Glomerular endothelial cell (primary cell): ENCODE data around the gene OGFR. TPM values are rescaled to one million over a fixed set of nuclear protein-coding genes. Genes with fewer than 3 reads are reported as not detected.
"Not testable (repeated sequence)": the region's sequence is repeated elsewhere in the genome, so short reads cannot be mapped to it uniquely, and the experiment has no call there.

Source experiments
- DNase-seq: peaks from one replicate; pipeline ENCODE4 v3.0.0-alpha.2; 2011; ENCODE audit warnings: low read depth, low spot score; ENCODE audit errors: extremely low read depth
- total RNA-seq: library from RNA; depleted of rRNA; stranded (reverse); fragments of >200 nt; gene quantifications from 2 replicates; pipeline ENCODE4 v1.2.3, GENCODE V29; 2015

The OGFR gene
- total RNA-seq, 1 donor from 2014 or later = 79.7 TPM

- no peak for DNase-seq
Observed at GRCh38 chr20:62834967-62835730, 30.5 kb downstream of the OGFR start.

GRCh38 chr20:62835931-62836861 lies 31.6 kb downstream of the OGFR start:
- no peak for DNase-seq

- no peak for DNase-seq
Observed at GRCh38 chr20:62836967-62837490, 32.4 kb downstream of the OGFR start.

GRCh38 chr20:62837790-62838127 lies 33.1 kb downstream of the OGFR start:
- no peak for DNase-seq

GRCh38 chr20:62838128-62838891 lies 33.7 kb downstream of the OGFR start:
- DNase-seq = no peak

GRCh38 chr20:62839261-62839660 lies 34.6 kb downstream of the OGFR start:
- DNase-seq = no peak

GRCh38 chr20:62839816-62840215 lies 35.2 kb downstream of the OGFR start:
- DNase-seq = no peak

GRCh38 chr20:62840244-62841197 lies 35.9 kb downstream of the OGFR start:
- DNase-seq = no peak

- no peak for DNase-seq
Observed at GRCh38 chr20:62841705-62842212, 37.1 kb downstream of the OGFR start.

GRCh38 chr20:62843656-62844055 lies 39.0 kb downstream of the OGFR start:
- DNase-seq = no peak

GRCh38 chr20:62844182-62844581 lies 39.5 kb downstream of the OGFR start:
- no peak for DNase-seq

- DNase-seq = no peak
Observed at GRCh38 chr20:62845416-62846160, 41.0 kb downstream of the OGFR start.

- DNase-seq = no peak
Observed at GRCh38 chr20:62846166-62846890, 41.7 kb downstream of the OGFR start.

- not testable (repeated sequence) for DNase-seq
Observed at GRCh38 chr20:62848917-62849316, 44.3 kb downstream of the OGFR start.

GRCh38 chr20:62849431-62849830 lies 44.8 kb downstream of the OGFR start:
- DNase-seq = no peak

GRCh38 chr20:62850333-62850974 lies 45.8 kb downstream of the OGFR start:
- DNase-seq = no peak

- DNase-seq = no peak
Observed at GRCh38 chr20:62852196-62852595, 47.6 kb downstream of the OGFR start.

- DNase-seq = no peak
Observed at GRCh38 chr20:62852841-62853240, 48.2 kb downstream of the OGFR start.
